Body of pancreas (tissue), 4 donors: Measurements from ENCODE around the gene EXOC5. TPM values are rescaled to one million over a fixed set of nuclear protein-coding genes. Genes with fewer than 3 reads are reported as not detected.
A peak's percentile ranks its signal among the peaks of the same experiment; 100 is the strongest.

Experiments used
- ATAC-seq: fragments of 150-250 bp; one replicate; pipeline ENCODE4 v1.9.1; 2016
- DNase-seq, 4 donors: peaks; one replicate each; pipeline ENCODE4 v3.0.0-alpha.2; 2019
- H3K27ac ChIP-seq, 4 donors: fragments of 200-600 bp; sonication (generic); 1 replicate in 3 of 4; 2 replicates in 1 of 4; pipeline versions ENCODE4 v1.5.1 to v1.6.1; 2016 to 2019; ENCODE audit warnings: mild to moderate bottlenecking in 1 of 4, mixed read lengths in 1 of 4, moderate library complexity in 1 of 4
- H3K27me3 ChIP-seq, 2 donors: fragments of 200-600 bp; sonication (generic); one replicate each; pipeline ENCODE4 v1.6.0; 2016; ENCODE audit warnings: mild to moderate bottlenecking in 1 of 2
- H3K36me3 ChIP-seq, 2 donors: fragments of 200-600 bp; sonication (generic); replicated peaks in 1 of 2; 2 replicates each; pipeline ENCODE4 v1.5.1; 2016; ENCODE audit warnings: low read depth in 2 of 2; ENCODE audit not compliant: insufficient read depth in 1 of 2
- H3K4me1 ChIP-seq: fragments of 200-600 bp; sonication (generic); one replicate; pipeline ENCODE4 v1.6.0; 2016
- H3K4me3 ChIP-seq, 2 donors: fragments of 200-600 bp; sonication (generic); 1 replicate in 1 of 2; 2 replicates in 1 of 2; pipeline ENCODE4 v1.5.1; 2016 to 2019
- H3K9me3 ChIP-seq, 3 donors: fragments of 200-600 bp; sonication (generic); 1 replicate in 2 of 3; 2 replicates in 1 of 3; pipeline ENCODE4 v1.5.1; 2016
- CTCF ChIP-seq, 7 experiments: fragments of 450-650 bp in 4 of 7; fragments of 200-600 bp in 3 of 7; sonication (generic) in 3 of 7; IDR thresholded peaks; one replicate each; pipeline ENCODE4 v1.5.1; 2016 to 2019; ENCODE audit warnings: antibody characterized with exemption in 7 of 7
- POLR2A ChIP-seq, 3 donors: fragments of 450-650 bp; IDR thresholded peaks; one replicate each; pipeline ENCODE4 v1.6.1; 2016; ENCODE audit warnings: antibody characterized with exemption in 3 of 3, mild to moderate bottlenecking in 2 of 3
- WGBS, 2 donors: methylation state at CpG; one replicate each; pipeline ENCODE4 v1.1.5; 2017; 5-methylcytosine and 5-hydroxymethylcytosine counted together
- intact Hi-C: fragments of 100-400 bp; cut with DNase I; formaldehyde crosslinking; loops from one replicate; pipeline ENCODE4 v1.15.1; 2023
- total RNA-seq, 2 donors: library from RNA; depleted of rRNA; stranded (reverse); fragments of >200 nt; gene quantifications; one replicate each; pipeline ENCODE4 v1.1.0, GENCODE V29; 2016

EXOC5 gene
- total RNA-seq, 2 donors from 2014 or later, result 16.3 to 19.4 TPM

- Histone ChIP-seq H3K36me3 (no peaks in the 10 kb centered on the region), H3K27ac (no peak overlapping the region), H3K27me3 (no peaks in the 10 kb centered on the region), H3K9me3 (no peaks in the 10 kb centered on the region), H3K4me3 (no peak overlapping the region), H3K4me1 (no peaks in the 10 kb centered on the region)
- DNase-seq, result peak in 1 of 4 donors; percentile 6
- ATAC-seq, result no peak
- intact Hi-C loops, result no loop called here
- peak in 1 of 7 experiments; percentile 10 for TF ChIP-seq CTCF (IDR thresholded peaks at IDR 0.05)
- TF ChIP-seq POLR2A (IDR thresholded peaks at IDR 0.05), result no peak
- 9% methylated on average over 5 of the region's 5 CpGs for WGBS, 2 donors
Measured at GRCh38 chr14:57182760-57183503, 85.8 kb downstream of the EXOC5 start.

- no peak for DNase-seq
- Histone ChIP-seq H3K4me1 (no peaks in the 10 kb centered on the region), H3K36me3 (no peaks in the 10 kb centered on the region), H3K4me3 (no peak overlapping the region), H3K27me3 (no peaks in the 10 kb centered on the region), H3K9me3 (no peaks in the 10 kb centered on the region), H3K27ac (no peak overlapping the region)
- WGBS, 2 donors, result 68 to 70% methylated on average over 4 of the region's 4 CpGs
- intact Hi-C loops, result no loop called here
- TF ChIP-seq CTCF (IDR thresholded peaks at IDR 0.05), result no peak
- ATAC-seq, result no peak
Measured at GRCh38 chr14:57179273-57179672, 89.4 kb downstream of the EXOC5 start.

GRCh38 chr14:57174466-57174865, 94.2 kb downstream of the EXOC5 start:
- no peaks in the 10 kb centered on the region for H3K9me3 ChIP-seq
- ATAC-seq (no peak), DNase-seq (no peak)
- 90 to 91% methylated on average over 4 of the region's 4 CpGs for WGBS, 2 donors
- no peak for TF ChIP-seq POLR2A (IDR thresholded peaks at IDR 0.05)
- no peak for TF ChIP-seq CTCF (IDR thresholded peaks at IDR 0.05)
- no peak overlapping the region for H3K27ac ChIP-seq
- intact Hi-C loops, result no loop called here
- no peaks in the 10 kb centered on the region for H3K27me3 ChIP-seq
- no peaks in the 10 kb centered on the region for H3K36me3 ChIP-seq
- H3K4me3 ChIP-seq, result no peak overlapping the region
- H3K4me1 ChIP-seq, result no peaks in the 10 kb centered on the region

- Histone ChIP-seq H3K9me3 (no peaks in the 10 kb centered on the region), H3K4me1 (no peaks in the 10 kb centered on the region), H3K27me3 (no peaks in the 10 kb centered on the region), H3K4me3 (no peak overlapping the region), H3K27ac (no peak overlapping the region), H3K36me3 (no peaks in the 10 kb centered on the region)
- DNase-seq (no peak), ATAC-seq (no peak)
- intact Hi-C loops, result no loop called here
- TF ChIP-seq CTCF (IDR thresholded peaks at IDR 0.05), result no peak
- no peak for TF ChIP-seq POLR2A (IDR thresholded peaks at IDR 0.05)
- 62 to 72% methylated on average over 3 of the region's 3 CpGs for WGBS, 2 donors
Measured at GRCh38 chr14:57171903-57172302, 96.8 kb downstream of the EXOC5 start.

- TF ChIP-seq POLR2A (IDR thresholded peaks at IDR 0.05) (no peak), CTCF (IDR thresholded peaks at IDR 0.05) (no peak)
- no peaks in the 10 kb centered on the region for H3K4me1 ChIP-seq
- H3K4me3 ChIP-seq, result no peak overlapping the region
- H3K27me3 ChIP-seq, result no peaks in the 10 kb centered on the region
- no peak for DNase-seq
- no peaks in the 10 kb centered on the region for H3K36me3 ChIP-seq
- WGBS, 2 donors, result 89 to 91% methylated on average over 5 of the region's 5 CpGs
- intact Hi-C loops, result no loop called here
- H3K27ac ChIP-seq, result no peak overlapping the region
- no peaks in the 10 kb centered on the region for H3K9me3 ChIP-seq
- no peak for ATAC-seq
Measured at GRCh38 chr14:57171363-57171762, 97.3 kb downstream of the EXOC5 start.
